Fibroblast of the aortic adventitia (primary cell): ENCODE results near the gene ABHD13. TPM values are rescaled to one million over a fixed set of nuclear protein-coding genes. Genes with fewer than 3 reads are reported as not detected.

Experiments used
- DNase-seq: peaks from one replicate; pipeline ENCODE4 v3.0.0-alpha.2; 2010; ENCODE audit warnings: low read depth
- H3K4me3 ChIP-seq: 2 replicates; pipeline ENCODE4 v1.5.1; 2011; ENCODE audit warnings: low read depth, mild to moderate bottlenecking, control low read depth, low read length, moderate library complexity
- total RNA-seq: library from RNA; depleted of rRNA; stranded (reverse); fragments of >200 nt; gene quantifications from 2 replicates; pipeline ENCODE4 v1.2.3, GENCODE V29; 2012; ENCODE audit warnings: low replicate concordance
- TF ChIP-seq, protein P1 (sequence below): IDR thresholded peaks from 2 replicates; pipeline ENCODE4 v1.5.1; 2011; ENCODE audit warnings: mild to moderate bottlenecking, low read length, control low read depth, inconsistent platforms; ENCODE audit not compliant: insufficient read depth

The ABHD13 gene
- total RNA-seq, 1 donor, result 10.2 TPM

DNA sequence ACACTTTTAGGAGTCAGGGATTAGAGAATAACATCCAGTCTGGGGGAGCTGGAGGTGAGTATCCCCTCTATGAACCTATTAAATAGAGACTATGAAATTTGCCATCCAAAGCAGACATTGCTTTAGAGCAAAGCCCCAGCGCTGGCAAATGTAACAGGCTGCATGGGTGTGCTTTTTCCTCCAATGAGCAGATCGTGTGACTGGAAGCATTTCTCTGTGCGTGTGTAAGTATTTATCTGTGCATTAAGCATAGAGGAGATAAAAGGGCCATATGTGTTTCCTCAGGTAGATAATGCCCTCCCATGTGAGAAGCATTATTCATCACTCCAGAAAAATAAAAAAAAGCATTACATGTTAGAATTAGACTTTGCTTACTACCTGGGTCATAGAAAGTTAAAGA is 52.2 kb downstream of the ABHD13 start:
- H3K4me3 ChIP-seq, result peak overlapping the region; percentile 64
- TF ChIP-seq, protein P1, sequence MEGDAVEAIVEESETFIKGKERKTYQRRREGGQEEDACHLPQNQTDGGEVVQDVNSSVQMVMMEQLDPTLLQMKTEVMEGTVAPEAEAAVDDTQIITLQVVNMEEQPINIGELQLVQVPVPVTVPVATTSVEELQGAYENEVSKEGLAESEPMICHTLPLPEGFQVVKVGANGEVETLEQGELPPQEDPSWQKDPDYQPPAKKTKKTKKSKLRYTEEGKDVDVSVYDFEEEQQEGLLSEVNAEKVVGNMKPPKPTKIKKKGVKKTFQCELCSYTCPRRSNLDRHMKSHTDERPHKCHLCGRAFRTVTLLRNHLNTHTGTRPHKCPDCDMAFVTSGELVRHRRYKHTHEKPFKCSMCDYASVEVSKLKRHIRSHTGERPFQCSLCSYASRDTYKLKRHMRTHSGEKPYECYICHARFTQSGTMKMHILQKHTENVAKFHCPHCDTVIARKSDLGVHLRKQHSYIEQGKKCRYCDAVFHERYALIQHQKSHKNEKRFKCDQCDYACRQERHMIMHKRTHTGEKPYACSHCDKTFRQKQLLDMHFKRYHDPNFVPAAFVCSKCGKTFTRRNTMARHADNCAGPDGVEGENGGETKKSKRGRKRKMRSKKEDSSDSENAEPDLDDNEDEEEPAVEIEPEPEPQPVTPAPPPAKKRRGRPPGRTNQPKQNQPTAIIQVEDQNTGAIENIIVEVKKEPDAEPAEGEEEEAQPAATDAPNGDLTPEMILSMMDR, result no peak
- DNase-seq, result peak; percentile 23

DNA sequence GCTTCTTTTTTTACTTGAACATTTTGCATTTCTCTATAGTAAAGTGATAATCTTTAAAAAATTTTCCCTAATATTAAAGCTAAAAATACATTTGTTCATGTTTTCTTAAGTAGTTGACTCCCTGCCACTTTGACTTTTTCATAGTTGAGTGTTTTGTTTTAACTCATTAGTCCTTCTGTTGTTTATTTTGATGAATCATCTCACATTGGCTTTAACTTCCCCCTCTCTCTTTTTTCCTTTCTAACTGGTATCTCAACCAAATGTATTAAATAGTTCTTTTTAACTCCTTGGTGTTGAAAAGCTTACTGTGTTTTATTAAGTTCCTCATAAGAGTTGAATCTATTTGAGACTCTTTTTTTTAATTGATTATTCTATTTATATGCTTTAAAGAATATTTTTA is 54.1 kb downstream of the ABHD13 start:
- DNase-seq, result no peak
- TF ChIP-seq, protein P1, result no peak

DNA sequence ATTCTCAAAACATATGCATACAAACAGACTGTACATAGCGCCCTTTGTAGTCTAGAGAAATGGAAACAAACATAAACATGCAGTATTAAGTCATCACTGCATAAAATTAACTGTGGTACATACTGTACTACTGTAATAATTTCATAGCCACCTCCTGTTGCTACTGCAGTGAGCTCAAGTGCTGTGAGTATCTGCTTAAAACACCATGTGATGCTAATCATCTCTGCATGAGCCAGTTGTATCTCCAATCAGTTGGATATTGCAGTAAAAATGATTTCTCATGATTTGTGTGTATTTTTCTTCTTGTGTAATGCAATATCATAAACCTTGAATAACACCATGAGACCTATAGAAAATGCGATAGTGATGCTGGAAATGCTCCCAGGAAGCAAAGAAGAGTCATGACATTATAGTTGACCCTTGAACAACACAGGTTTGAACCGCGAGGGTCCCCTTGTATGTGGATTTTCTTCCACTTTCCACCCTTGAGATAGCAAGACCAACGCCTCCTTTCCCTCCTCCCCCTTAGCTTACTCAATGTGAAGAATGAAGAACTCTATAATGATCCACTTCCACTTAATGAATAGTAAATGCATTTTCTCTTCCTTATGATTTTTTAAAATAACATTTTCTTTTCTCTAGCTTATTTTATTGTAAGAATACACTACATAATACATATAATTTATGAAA is 55.4 kb downstream of the ABHD13 start:
- no peak overlapping the region for H3K4me3 ChIP-seq
- DNase-seq, result no peak
- TF ChIP-seq, protein P1, result no peak

More for the DNA sequence above, 54.1 kb downstream of the ABHD13 start:
- H3K4me3 ChIP-seq, result no peak overlapping the region

DNA sequence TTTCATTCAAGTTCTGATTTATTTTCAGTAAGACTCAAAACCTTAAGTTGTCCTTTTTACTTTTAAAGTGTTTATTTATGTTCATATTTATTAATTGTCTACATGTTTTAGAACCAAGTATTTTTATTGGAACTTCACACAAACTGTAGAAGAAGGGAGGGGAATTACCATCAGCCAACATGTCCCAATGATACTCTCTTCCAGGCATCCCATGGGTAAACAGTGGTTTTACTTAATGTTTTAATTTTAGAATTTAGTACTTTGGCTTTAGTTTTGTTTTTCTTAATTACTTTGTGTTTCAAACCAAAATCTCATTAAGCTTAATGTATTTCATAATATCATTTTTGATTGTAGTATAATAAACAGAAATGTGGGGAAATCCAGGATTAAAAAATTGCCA is 56.5 kb downstream of the ABHD13 start:
- DNase-seq, result no peak
- TF ChIP-seq, protein P1, result no peak
- H3K4me3 ChIP-seq, result no peak overlapping the region

DNA sequence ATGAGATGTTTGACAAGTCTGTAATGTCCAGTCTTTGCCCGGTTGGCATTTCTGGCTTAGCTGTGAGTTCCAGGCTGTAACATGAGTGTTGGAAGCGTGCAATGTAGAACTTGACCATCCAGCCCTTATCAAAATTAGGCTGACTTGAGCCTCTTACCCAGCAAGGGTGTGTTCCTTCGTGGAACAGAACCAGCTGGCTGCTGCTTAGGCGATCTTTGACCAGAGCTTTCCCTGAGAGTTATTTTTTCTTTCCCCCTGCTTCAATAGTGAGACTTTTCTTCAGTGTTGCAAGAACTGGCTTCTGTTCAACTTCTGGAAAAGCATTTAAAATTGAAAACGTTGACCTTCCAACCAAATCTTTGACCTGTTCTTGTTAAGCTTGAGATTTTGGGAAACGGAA is 57.9 kb downstream of the ABHD13 start:
- TF ChIP-seq, protein P1, result no peak
- DNase-seq, result peak; percentile 77
- no peak overlapping the region for H3K4me3 ChIP-seq

DNA sequence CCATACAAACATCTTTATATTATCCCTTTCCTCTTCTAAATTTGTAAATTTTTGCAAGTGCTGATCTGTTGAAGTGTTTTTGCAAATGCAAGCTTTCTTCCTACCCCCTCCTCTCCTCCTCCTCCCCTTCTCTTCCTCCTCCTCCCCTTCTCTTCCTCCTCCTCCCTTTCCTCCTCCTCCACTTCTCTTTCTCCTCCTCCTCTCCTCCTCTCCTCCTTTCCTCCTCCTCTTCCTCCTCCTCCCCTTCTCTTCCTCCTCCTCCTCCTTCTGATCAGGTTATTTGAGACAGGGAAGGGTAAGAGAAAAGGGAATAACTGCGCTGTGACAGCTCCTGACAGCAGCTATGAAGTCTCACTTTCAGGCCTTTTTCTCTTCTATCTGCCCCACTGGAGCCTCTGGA is 60.3 kb downstream of the ABHD13 start:
- TF ChIP-seq, protein P1, result no peak
- no peak overlapping the region for H3K4me3 ChIP-seq
- no peak for DNase-seq

DNA sequence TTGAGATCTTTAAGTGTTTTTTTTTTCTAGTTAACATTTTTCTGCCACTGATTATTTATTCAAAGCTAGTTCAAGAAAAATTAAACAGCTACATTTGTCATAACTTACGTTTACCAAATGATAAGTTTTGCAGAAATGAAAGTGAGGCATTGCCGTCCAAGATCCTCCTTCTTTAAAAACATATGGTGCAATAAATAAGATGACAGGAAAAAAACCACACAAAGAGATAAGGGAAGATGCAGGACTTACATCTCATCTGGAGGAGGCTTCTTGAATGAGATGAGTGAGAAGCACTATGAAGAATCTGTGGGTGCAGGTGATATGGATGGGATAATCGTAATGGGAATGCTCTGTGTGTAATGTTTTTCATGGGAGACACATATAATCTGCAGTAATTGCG is 63.7 kb downstream of the ABHD13 start:
- TF ChIP-seq, protein P1, result no peak
- no peak overlapping the region for H3K4me3 ChIP-seq
- DNase-seq, result no peak
